HepG2 (cell line): ENCODE results near the gene PTCRA. TPM values are rescaled to one million over a fixed set of nuclear protein-coding genes. Genes with fewer than 3 reads are reported as not detected.

Experiments
- CBFB ChIP-seq: sonication (generic); formaldehyde crosslinking; IDR thresholded peaks from 2 replicates; pipeline ENCODE4 v1.4.0; 2020; ENCODE audit warnings: missing genetic modification reagents
- EED ChIP-seq: sonication (generic); formaldehyde crosslinking; IDR thresholded peaks from 2 replicates; pipeline ENCODE4 v1.5.0; 2020; ENCODE audit warnings: mild to moderate bottlenecking, missing genetic modification reagents
- ELF3 ChIP-seq: IDR thresholded peaks from 2 replicates; pipeline ENCODE4 v1.6.1; 2016; ENCODE audit warnings: missing genetic modification reagents, missing compliant biosample characterization
- HNRNPUL1 ChIP-seq: fragments of 200-400 bp; formaldehyde crosslinking; IDR thresholded peaks from 2 replicates; pipeline ENCODE4 v1.6.1; 2017; ENCODE audit warnings: low read depth, mild to moderate bottlenecking, low read length, moderate library complexity
- JDP2 ChIP-seq: sonication (generic); formaldehyde crosslinking; IDR thresholded peaks from 2 replicates; pipeline ENCODE4 v1.8.1; 2022; ENCODE audit warnings: missing genetic modification reagents, borderline replicate concordance
- MED1 ChIP-seq: sonication (generic); formaldehyde crosslinking; IDR thresholded peaks from 2 replicates; pipeline ENCODE4 v1.4.0; 2020; ENCODE audit warnings: missing genetic modification reagents
- MLLT10 ChIP-seq: sonication (generic); formaldehyde crosslinking; IDR thresholded peaks from 2 replicates; pipeline ENCODE4 v1.4.0; 2020; ENCODE audit warnings: missing genetic modification reagents
- MXI1 ChIP-seq: IDR thresholded peaks from 3 replicates; pipeline ENCODE4 v1.6.1; 2012; ENCODE audit warnings: low read depth, low read length, inconsistent platforms, borderline replicate concordance
- PHF20 ChIP-seq: sonication (generic); formaldehyde crosslinking; IDR thresholded peaks from 2 replicates; pipeline ENCODE4 v1.5.0; 2020; ENCODE audit warnings: mild to moderate bottlenecking, missing genetic modification reagents
- PHF8 ChIP-seq: sonication (generic); formaldehyde crosslinking; IDR thresholded peaks from 2 replicates; pipeline ENCODE4 v1.5.0; 2020; ENCODE audit warnings: missing genetic modification reagents
- PRDM4 ChIP-seq: sonication (generic); formaldehyde crosslinking; IDR thresholded peaks from 2 replicates; pipeline ENCODE4 v1.9.0; 2021; ENCODE audit warnings: missing genetic modification reagents, borderline replicate concordance
- RARA ChIP-seq: IDR thresholded peaks from 2 replicates; pipeline ENCODE4 v1.6.1; 2016; ENCODE audit warnings: missing genetic modification reagents, missing compliant biosample characterization
- TARDBP ChIP-seq: sonication (generic); formaldehyde crosslinking; IDR thresholded peaks from 2 replicates; pipeline ENCODE4 v1.8.0; 2022; ENCODE audit warnings: mild to moderate bottlenecking, missing genetic modification reagents
- TBP ChIP-seq: sonication (generic); formaldehyde crosslinking; IDR thresholded peaks from 2 replicates; pipeline ENCODE4 v1.5.0; 2020; ENCODE audit warnings: missing genetic modification reagents
- ZFP41 ChIP-seq: sonication (generic); formaldehyde crosslinking; IDR thresholded peaks from 2 replicates; pipeline ENCODE4 v1.4.0; 2020; ENCODE audit warnings: mild to moderate bottlenecking, missing genetic modification reagents, borderline replicate concordance
- ZKSCAN1 ChIP-seq: fragments of 150-350 bp; IDR thresholded peaks from 2 replicates; pipeline ENCODE4 v1.6.1; 2014; ENCODE audit warnings: low read length
- ZNF235 ChIP-seq: sonication (generic); formaldehyde crosslinking; IDR thresholded peaks from 2 replicates; pipeline ENCODE4 v1.8.1; 2023; ENCODE audit warnings: mild to moderate bottlenecking, missing genetic modification reagents, borderline replicate concordance
- ZNF282 ChIP-seq: fragments of 450-650 bp; IDR thresholded peaks from 2 replicates; pipeline ENCODE4 v1.6.1; 2018; ENCODE audit not compliant: partially characterized antibody
- ZNF329 ChIP-seq: sonication (generic); formaldehyde crosslinking; IDR thresholded peaks from 2 replicates; pipeline ENCODE4 v1.9.0; 2021; ENCODE audit warnings: low read depth, mild to moderate bottlenecking, missing genetic modification reagents
- ZNF564 ChIP-seq: sonication (generic); formaldehyde crosslinking; IDR thresholded peaks from 2 replicates; pipeline ENCODE4 v1.8.1; 2023; ENCODE audit warnings: mild to moderate bottlenecking, missing genetic modification reagents
- ZNF572 ChIP-seq: sonication (generic); formaldehyde crosslinking; IDR thresholded peaks from 2 replicates; pipeline ENCODE4 v1.5.1; 2020; ENCODE audit warnings: mild to moderate bottlenecking, missing genetic modification reagents
- ZNF75D ChIP-seq: sonication (generic); formaldehyde crosslinking; IDR thresholded peaks from 2 replicates; pipeline ENCODE4 v1.8.1; 2023; ENCODE audit warnings: missing genetic modification reagents, mild to moderate bottlenecking, borderline replicate concordance
- ZNF792 ChIP-seq: IDR thresholded peaks from 2 replicates; pipeline ENCODE4 v1.6.1; 2016
- ZNF841 ChIP-seq: sonication (generic); formaldehyde crosslinking; IDR thresholded peaks from 2 replicates; pipeline ENCODE4 v1.8.1; 2023; ENCODE audit warnings: missing genetic modification reagents, borderline replicate concordance
- ZNF879 ChIP-seq: sonication (generic); formaldehyde crosslinking; IDR thresholded peaks from 2 replicates; pipeline ENCODE4 v1.8.1; 2023; ENCODE audit warnings: missing genetic modification reagents
- polyA plus RNA-seq, 8 experiments: library from polyadenylated mRNA; depleted of rRNA in 3 of 8; stranded (reverse) in 7 of 8; unstranded in 1 of 8; fragments of >200 nt; fragmentation: Illumina TruSeq in 4 of 8; extraction: Trizol in 4 of 8; gene quantifications; 2 replicates each; pipeline versions ENCODE4 v1.2.1 to v1.2.3, GENCODE V29; 2011 to 2016; ENCODE audit warnings: low read depth in 4 of 8, missing spikeins in 1 of 8, mixed read lengths in 1 of 8; ENCODE audit not compliant: insufficient read depth in 1 of 8
- total RNA-seq, 5 experiments: library from RNA; depleted of rRNA; stranded (reverse); fragments of >200 nt; fragmentation: Illumina TruSeq; extraction: Trizol; gene quantifications; 2 replicates each; pipeline ENCODE4 v1.2.3, GENCODE V29; 2016; ENCODE audit warnings: low read depth in 1 of 5
- TF ChIP-seq, protein P1 (sequence below): sonication (generic); formaldehyde crosslinking; IDR thresholded peaks from 2 replicates; pipeline ENCODE4 v1.4.0; 2020; ENCODE audit warnings: missing genetic modification reagents, mild to moderate bottlenecking, borderline replicate concordance

Gene PTCRA
- total and polyA plus RNA-seq, 2 of the 13 experiments (the other 11 are each of a cell fraction or from before 2014, with no cell fraction given) = not detected

- TF ChIP-seq, protein P1, sequence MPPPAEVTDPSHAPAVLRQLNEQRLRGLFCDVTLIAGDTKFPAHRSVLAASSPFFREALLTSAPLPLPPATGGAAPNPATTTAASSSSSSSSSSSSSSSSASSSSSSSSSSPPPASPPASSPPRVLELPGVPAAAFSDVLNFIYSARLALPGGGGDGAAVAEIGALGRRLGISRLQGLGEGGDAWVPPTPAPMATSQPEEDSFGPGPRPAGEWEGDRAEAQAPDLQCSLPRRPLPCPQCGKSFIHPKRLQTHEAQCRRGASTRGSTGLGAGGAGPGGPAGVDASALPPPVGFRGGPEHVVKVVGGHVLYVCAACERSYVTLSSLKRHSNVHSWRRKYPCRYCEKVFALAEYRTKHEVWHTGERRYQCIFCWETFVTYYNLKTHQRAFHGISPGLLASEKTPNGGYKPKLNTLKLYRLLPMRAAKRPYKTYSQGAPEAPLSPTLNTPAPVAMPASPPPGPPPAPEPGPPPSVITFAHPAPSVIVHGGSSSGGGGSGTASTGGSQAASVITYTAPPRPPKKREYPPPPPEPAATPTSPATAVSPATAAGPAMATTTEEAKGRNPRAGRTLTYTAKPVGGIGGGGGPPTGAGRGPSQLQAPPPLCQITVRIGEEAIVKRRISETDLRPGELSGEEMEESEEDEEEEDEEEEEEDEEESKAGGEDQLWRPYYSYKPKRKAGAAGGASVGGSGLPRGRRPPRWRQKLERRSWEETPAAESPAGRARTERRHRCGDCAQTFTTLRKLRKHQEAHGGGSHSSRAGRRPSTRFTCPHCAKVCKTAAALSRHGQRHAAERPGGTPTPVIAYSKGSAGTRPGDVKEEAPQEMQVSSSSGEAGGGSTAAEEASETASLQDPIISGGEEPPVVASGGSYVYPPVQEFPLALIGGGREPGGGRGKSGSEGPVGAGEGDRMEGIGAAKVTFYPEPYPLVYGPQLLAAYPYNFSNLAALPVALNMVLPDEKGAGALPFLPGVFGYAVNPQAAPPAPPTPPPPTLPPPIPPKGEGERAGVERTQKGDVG (CRISPR knock-in tag) = peak; percentile 96; the same call in 1 of the 2 replicates
- no peak for TF ChIP-seq EED (CRISPR knock-in tag)
- 0 out of 2 replicates have a peak, but pooled peaks have one; percentile 20 for TF ChIP-seq ZNF75D
- peak; percentile 81 for TF ChIP-seq MED1 (CRISPR knock-in tag)
- no peak; the same call in 1 of the 2 replicates for TF ChIP-seq ZNF329 (CRISPR knock-in tag)
- TF ChIP-seq ZNF792 (CRISPR knock-in tag) = peak; percentile 36; the same call in 1 of the 2 replicates
- peak; percentile 80; the same call in 1 of the 2 replicates for TF ChIP-seq ELF3 (CRISPR knock-in tag)
- peak; percentile 79; the same call in 1 of the 2 replicates for TF ChIP-seq TBP
- TF ChIP-seq RARA (CRISPR knock-in tag) = peak; percentile 3
- no peak for TF ChIP-seq HNRNPUL1
- peak; percentile 84 for TF ChIP-seq TARDBP
- TF ChIP-seq ZKSCAN1 = peak; percentile 15; the same call in 1 of the 2 replicates
- peak; percentile 81; the same call in 1 of the 2 replicates for TF ChIP-seq ZNF235 (CRISPR knock-in tag)
- TF ChIP-seq PHF20 = peak; percentile 98
- TF ChIP-seq ZNF879 (CRISPR knock-in tag) = peak; percentile 94
- TF ChIP-seq CBFB = no peak
- no peak for TF ChIP-seq JDP2 (CRISPR knock-in tag)
- peak; percentile 38; the same call in 1 of the 2 replicates for TF ChIP-seq ZNF564 (CRISPR knock-in tag)
- no peak for TF ChIP-seq ZNF282
- no peak for TF ChIP-seq MLLT10
- TF ChIP-seq ZNF572 (CRISPR knock-in tag) = no peak
- no peak for TF ChIP-seq PRDM4 (CRISPR knock-in tag)
- peak; percentile 98 for TF ChIP-seq PHF8 (CRISPR knock-in tag)
- TF ChIP-seq MXI1 = peak; percentile 95; the same call in 2 of the 3 replicates
- TF ChIP-seq ZFP41 (CRISPR knock-in tag) = no peak; the same call in 1 of the 2 replicates
- no peak for TF ChIP-seq ZNF841 (CRISPR knock-in tag)
Observed at GRCh38 chr6:42879372-42880239, 36.2 kb upstream of the PTCRA start, which contains the start of gene RPL7L1 (continued).
